Loucy (cell line): ENCODE data around the gene EFTUD2.

Experiments
- H2AFZ ChIP-seq: fragments of 200-600 bp; sonication (generic); 2 replicates; pipeline ENCODE4 v1.6.0; 2016; ENCODE audit warnings: antibody characterized with exemption, mild to moderate bottlenecking, low read length, moderate library complexity
- H3F3A ChIP-seq: fragments of 200-600 bp; 2 replicates; pipeline ENCODE4 v1.6.0; 2016; ENCODE audit warnings: antibody characterized with exemption, low read depth, mild to moderate bottlenecking
- H3K27me3 ChIP-seq: fragments of 200-600 bp; sonication (generic); 2 replicates; pipeline ENCODE4 v1.6.1; 2014; ENCODE audit warnings: low read length, mild to moderate bottlenecking; ENCODE audit not compliant: insufficient read depth, poor library complexity, severe bottlenecking
- H3K36me3 ChIP-seq: fragments of 200-600 bp; sonication (generic); 2 replicates; pipeline ENCODE4 v1.6.1; 2016; ENCODE audit warnings: low read length; ENCODE audit not compliant: insufficient read depth
- H3K4me1 ChIP-seq: fragments of 200-600 bp; sonication (generic); 2 replicates; pipeline ENCODE4 v1.5.1; 2014; ENCODE audit warnings: low read length, mild to moderate bottlenecking; ENCODE audit not compliant: insufficient read depth, poor library complexity, severe bottlenecking
- H3K4me2 ChIP-seq: fragments of 200-600 bp; sonication (generic); 2 replicates; pipeline ENCODE4 v1.6.0; 2014; ENCODE audit warnings: antibody characterized with exemption, low read length, low read depth, mild to moderate bottlenecking; ENCODE audit not compliant: poor library complexity, severe bottlenecking
- H3K4me3 ChIP-seq: fragments of 200-600 bp; sonication (generic); 2 replicates; pipeline ENCODE4 v1.5.1; 2014; ENCODE audit warnings: low read length, mild to moderate bottlenecking, mixed read lengths; ENCODE audit not compliant: poor library complexity, severe bottlenecking
- H3K79me2 ChIP-seq: fragments of 200-600 bp; sonication (generic); 2 replicates; pipeline ENCODE4 v1.6.1; 2014; ENCODE audit warnings: low read length; ENCODE audit not compliant: insufficient read depth
- H3K9ac ChIP-seq: fragments of 200-600 bp; sonication (generic); 2 replicates; pipeline ENCODE4 v1.6.0; 2014; ENCODE audit warnings: mild to moderate bottlenecking, low read depth, low read length, moderate library complexity; ENCODE audit not compliant: poor library complexity, severe bottlenecking
- H3K9me2 ChIP-seq: fragments of 200-600 bp; sonication (generic); replicated peaks from 2 replicates; pipeline ENCODE4 v1.6.1; 2016; ENCODE audit warnings: low read depth, low read length, mixed read lengths
- H3K9me3 ChIP-seq: fragments of 200-600 bp; sonication (generic); 2 replicates; pipeline ENCODE4 v1.6.1; 2014; ENCODE audit warnings: mild to moderate bottlenecking, antibody characterized with exemption, low read length, low read depth; ENCODE audit not compliant: insufficient read depth
- H4K20me1 ChIP-seq: fragments of 200-600 bp; sonication (generic); 2 replicates; pipeline ENCODE4 v1.6.0; 2014; ENCODE audit warnings: antibody characterized with exemption, low read length, mild to moderate bottlenecking; ENCODE audit not compliant: insufficient read depth, poor library complexity, severe bottlenecking
- CTCF ChIP-seq: fragments of 200-600 bp; sonication (generic); conservative IDR thresholded peaks from 2 replicates; pipeline ENCODE4 v1.5.1; 2014; ENCODE audit warnings: mild to moderate bottlenecking, antibody characterized with exemption, low read length
- EZH2phosphoT487 ChIP-seq: fragments of 200-600 bp; IDR thresholded peaks from 2 replicates; pipeline ENCODE4 v1.6.1; 2018; ENCODE audit warnings: antibody characterized with exemption, mild to moderate bottlenecking, moderate library complexity, borderline replicate concordance

The EFTUD2 gene

GRCh38 chr17:44925731-44926697 lies 26.8 kb upstream of the EFTUD2 start:
- Histone ChIP-seq H3F3A (0 out of 2 replicates have a peak, but pooled peaks cover 3% of the 10 kb centered on the region), H3K4me2 (no peak overlapping the region), H2AFZ (no peak overlapping the region), H3K4me1 (peaks cover 1% of the 10 kb centered on the region), H4K20me1 (no peaks in the 10 kb centered on the region), H3K36me3 (peaks cover 55% of the 10 kb centered on the region; the same call in 1 of the 2 replicates), H3K9me3 (no peaks in the 10 kb centered on the region), H3K4me3 (no peak overlapping the region), H3K9ac (no peak overlapping the region), H3K79me2 (no peaks in the 10 kb centered on the region), H3K9me2 (no peaks in the 10 kb centered on the region), H3K27me3 (no peaks in the 10 kb centered on the region)
- TF ChIP-seq CTCF: no peak
- no peak for TF ChIP-seq EZH2phosphoT487

- Histone ChIP-seq H3K4me3 (no peak overlapping the region), H3K4me1 (peaks cover 11% of the 10 kb centered on the region), H3K4me2 (no peak overlapping the region), H4K20me1 (no peaks in the 10 kb centered on the region), H3K9me3 (no peaks in the 10 kb centered on the region), H3F3A (0 out of 2 replicates have a peak, but pooled peaks cover 3% of the 10 kb centered on the region), H3K79me2 (no peaks in the 10 kb centered on the region), H3K36me3 (peaks cover 37% of the 10 kb centered on the region; the same call in 1 of the 2 replicates), H3K9me2 (no peaks in the 10 kb centered on the region), H3K27me3 (no peaks in the 10 kb centered on the region), H2AFZ (no peak overlapping the region), H3K9ac (no peak overlapping the region)
- TF ChIP-seq EZH2phosphoT487: no peak
- no peak for TF ChIP-seq CTCF
Observed at GRCh38 chr17:44924107-44924544, 24.9 kb upstream of the EFTUD2 start.

DNA sequence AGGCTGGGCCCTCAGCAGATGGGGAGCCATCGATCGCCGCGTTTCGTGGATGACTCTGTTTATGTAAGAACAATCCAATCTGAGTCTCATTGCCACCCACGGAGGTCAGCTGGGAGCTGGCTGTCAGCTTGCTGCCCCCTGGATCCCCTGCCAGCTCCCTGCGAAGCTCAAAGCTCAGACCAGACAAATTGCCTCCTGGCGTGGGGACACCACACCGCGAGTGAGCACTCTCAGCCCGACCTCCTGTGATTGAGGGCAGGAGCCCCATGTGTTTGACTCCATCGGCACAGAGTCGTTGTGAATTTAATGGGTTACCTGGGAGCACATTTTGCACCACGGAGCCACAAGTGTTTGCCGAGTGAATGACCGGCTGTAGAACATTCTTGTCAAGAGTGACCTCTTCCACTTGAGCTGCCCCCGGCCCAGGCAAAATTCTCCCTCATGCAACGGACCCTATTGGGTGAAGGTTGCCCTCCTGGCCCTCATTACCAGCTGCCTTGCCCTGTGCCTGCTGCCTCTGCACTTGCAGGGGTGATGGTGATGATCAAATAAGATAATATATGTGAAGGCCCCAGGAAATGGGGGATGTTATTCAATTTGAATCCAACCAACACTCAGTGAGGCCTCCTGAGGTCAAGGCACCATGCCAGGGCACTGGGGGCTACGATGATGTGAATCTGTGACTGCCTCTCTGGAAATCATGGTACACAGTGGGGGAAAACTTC lies 23.7 kb upstream of the EFTUD2 start:
- Histone ChIP-seq H3K4me1 (peaks cover 11% of the 10 kb centered on the region), H3F3A (0 out of 2 replicates have a peak, but pooled peaks cover 3% of the 10 kb centered on the region), H2AFZ (no peak overlapping the region), H3K4me2 (no peak overlapping the region), H3K79me2 (no peaks in the 10 kb centered on the region), H3K27me3 (no peaks in the 10 kb centered on the region), H3K9me3 (no peaks in the 10 kb centered on the region), H3K9ac (no peak overlapping the region), H3K4me3 (no peak overlapping the region), H3K9me2 (no peaks in the 10 kb centered on the region), H3K36me3 (peaks cover 24% of the 10 kb centered on the region; the same call in 1 of the 2 replicates), H4K20me1 (no peaks in the 10 kb centered on the region)
- TF ChIP-seq CTCF (no peak), EZH2phosphoT487 (no peak)
